ENCODE data around the gene CCR7. TPM values are rescaled to one million over a fixed set of nuclear protein-coding genes. Genes with fewer than 3 reads are reported as not detected.

Gene CCR7
- total and polyA plus RNA-seq, 2 of the 13 experiments (the other 11 are each of a cell fraction or from before 2014, with no cell fraction given): 0.04 to 0.53 TPM

GRCh38 chr17:40553694-40554534, 11.4 kb downstream of the CCR7 start (continued):
- TF ChIP-seq, protein P1, sequence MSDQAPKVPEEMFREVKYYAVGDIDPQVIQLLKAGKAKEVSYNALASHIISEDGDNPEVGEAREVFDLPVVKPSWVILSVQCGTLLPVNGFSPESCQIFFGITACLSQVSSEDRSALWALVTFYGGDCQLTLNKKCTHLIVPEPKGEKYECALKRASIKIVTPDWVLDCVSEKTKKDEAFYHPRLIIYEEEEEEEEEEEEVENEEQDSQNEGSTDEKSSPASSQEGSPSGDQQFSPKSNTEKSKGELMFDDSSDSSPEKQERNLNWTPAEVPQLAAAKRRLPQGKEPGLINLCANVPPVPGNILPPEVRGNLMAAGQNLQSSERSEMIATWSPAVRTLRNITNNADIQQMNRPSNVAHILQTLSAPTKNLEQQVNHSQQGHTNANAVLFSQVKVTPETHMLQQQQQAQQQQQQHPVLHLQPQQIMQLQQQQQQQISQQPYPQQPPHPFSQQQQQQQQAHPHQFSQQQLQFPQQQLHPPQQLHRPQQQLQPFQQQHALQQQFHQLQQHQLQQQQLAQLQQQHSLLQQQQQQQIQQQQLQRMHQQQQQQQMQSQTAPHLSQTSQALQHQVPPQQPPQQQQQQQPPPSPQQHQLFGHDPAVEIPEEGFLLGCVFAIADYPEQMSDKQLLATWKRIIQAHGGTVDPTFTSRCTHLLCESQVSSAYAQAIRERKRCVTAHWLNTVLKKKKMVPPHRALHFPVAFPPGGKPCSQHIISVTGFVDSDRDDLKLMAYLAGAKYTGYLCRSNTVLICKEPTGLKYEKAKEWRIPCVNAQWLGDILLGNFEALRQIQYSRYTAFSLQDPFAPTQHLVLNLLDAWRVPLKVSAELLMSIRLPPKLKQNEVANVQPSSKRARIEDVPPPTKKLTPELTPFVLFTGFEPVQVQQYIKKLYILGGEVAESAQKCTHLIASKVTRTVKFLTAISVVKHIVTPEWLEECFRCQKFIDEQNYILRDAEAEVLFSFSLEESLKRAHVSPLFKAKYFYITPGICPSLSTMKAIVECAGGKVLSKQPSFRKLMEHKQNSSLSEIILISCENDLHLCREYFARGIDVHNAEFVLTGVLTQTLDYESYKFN (CRISPR knock-in tag; conservative IDR thresholded peaks at IDR 0.05): no peak; the same call in 1 of the 2 replicates
- TF ChIP-seq ZNF883 (CRISPR knock-in tag; IDR thresholded peaks at IDR 0.05; ENCODE audit: not compliant biosample characterization): no peak
- TF ChIP-seq FIP1L1 (IDR thresholded peaks at IDR 0.05; ENCODE audit: borderline replicate concordance, insufficient read depth, low read depth, low read length): no peak
- no peak for TF ChIP-seq ZNF660 (CRISPR knock-in tag; IDR thresholded peaks at IDR 0.05; ENCODE audit: borderline replicate concordance, low read depth)
- no peak for TF ChIP-seq ZNF7 (CRISPR knock-in tag; IDR thresholded peaks at IDR 0.05)
- TF ChIP-seq ZBTB44 (CRISPR knock-in tag; IDR thresholded peaks at IDR 0.05): no peak
- no peak for TF ChIP-seq NRL (CRISPR knock-in tag; IDR thresholded peaks at IDR 0.05; ENCODE audit: borderline replicate concordance)
- TF ChIP-seq RBAK (CRISPR knock-in tag; IDR thresholded peaks at IDR 0.05): no peak
- TF ChIP-seq POLR2AphosphoS5 (IDR thresholded peaks at IDR 0.05; ENCODE audit: low read depth, low read length): no peak
- TF ChIP-seq ZNF543 (CRISPR knock-in tag; IDR thresholded peaks at IDR 0.05): no peak
- TF ChIP-seq NFE2L1 (CRISPR knock-in tag; IDR thresholded peaks at IDR 0.05; ENCODE audit: borderline replicate concordance): no peak
- no peak for TF ChIP-seq IRX3 (CRISPR knock-in tag; IDR thresholded peaks at IDR 0.05; ENCODE audit: borderline replicate concordance, low read depth)
- no peak for TF ChIP-seq DR1 (CRISPR knock-in tag; IDR thresholded peaks at IDR 0.05)
- no peak for TF ChIP-seq NR2F6 (IDR thresholded peaks at IDR 0.05)
- no peak for TF ChIP-seq NR2F6 (CRISPR knock-in tag; IDR thresholded peaks at IDR 0.05)
- TF ChIP-seq ZNF530 (CRISPR knock-in tag; IDR thresholded peaks at IDR 0.05; ENCODE audit: low read depth): no peak
- peak; percentile 40; the same call in 1 of the 2 replicates for TF ChIP-seq ZFX (CRISPR knock-in tag; IDR thresholded peaks at IDR 0.05; ENCODE audit: low read depth)
- no peak for TF ChIP-seq ZNF44 (CRISPR knock-in tag; IDR thresholded peaks at IDR 0.05)
- no peak for TF ChIP-seq XBP1 (CRISPR knock-in tag; IDR thresholded peaks at IDR 0.05)
- TF ChIP-seq IKZF1 (IDR thresholded peaks at IDR 0.05): no peak
- no peak for TF ChIP-seq PRDM4 (CRISPR knock-in tag; IDR thresholded peaks at IDR 0.05; ENCODE audit: borderline replicate concordance)
- TF ChIP-seq HNRNPUL1 (IDR thresholded peaks at IDR 0.05; ENCODE audit: low read depth, low read length): no peak
- TF ChIP-seq ZFYVE20 (CRISPR knock-in tag; IDR thresholded peaks at IDR 0.05; ENCODE audit: borderline replicate concordance, low read depth): no peak
- no peak for TF ChIP-seq AKAP8 (CRISPR knock-in tag; IDR thresholded peaks at IDR 0.05)
